Activated naive CD8-positive, alpha-beta T cell treated with anti-CD3 and anti-CD28 coated beads, Interleukin-2, amount 10 ng/mL, durations not matched to agents 7 days and 5 days (primary cell): Measurements from ENCODE around the gene SLC2A2. TPM values are rescaled to one million over a fixed set of nuclear protein-coding genes. Genes with fewer than 3 reads are reported as not detected.
"Not testable (repeated sequence)": the region's sequence is repeated elsewhere in the genome, so short reads cannot be mapped to it uniquely, and the experiment has no call there.

Experiments used
- ATAC-seq: fragments of 150-1000 bp; cut with Tn5 transposase; one replicate; pipeline ENCODE4 v1.10.0; 2021; ENCODE audit warnings: low read depth, moderate library complexity
- POLR2A ChIA-PET: fragments of 350-600 bp; sonication (Branson Sonifier 250); formaldehyde crosslinking; loops from one replicate; lab custom pipeline; 2021; ENCODE audit warnings: antibody characterized with exemption; lab: Charles Lee
- DNase-seq: peaks from one replicate; pipeline ENCODE4 v3.0.0; 2021
- H3K27ac Mint-ChIP-seq: one replicate; pipeline ENCODE4 v1.8.0; 2022; ENCODE audit warnings: mild to moderate bottlenecking, mixed read lengths
- H3K27me3 Mint-ChIP-seq: one replicate; pipeline ENCODE4 v1.8.0; 2022; ENCODE audit warnings: mild to moderate bottlenecking, moderate library complexity, mixed read lengths
- H3K36me3 Mint-ChIP-seq: one replicate; pipeline ENCODE4 v1.8.0; 2021; ENCODE audit warnings: mild to moderate bottlenecking, mixed read lengths
- H3K4me1 Mint-ChIP-seq: one replicate; pipeline ENCODE4 v1.8.0; 2021; ENCODE audit warnings: mixed read lengths
- H3K4me3 Mint-ChIP-seq: one replicate; pipeline ENCODE4 v1.8.0; 2022; ENCODE audit warnings: mild to moderate bottlenecking, moderate library complexity, mixed read lengths
- H3K9me3 Mint-ChIP-seq: one replicate; pipeline ENCODE4 v1.8.0; 2021; ENCODE audit warnings: mixed read lengths
- total RNA-seq, 2 experiments: library from RNA; stranded (reverse); gene quantifications; one replicate each; pipeline ENCODE4 v1.2.3, GENCODE V29; 2021

The SLC2A2 gene
- total RNA-seq, 2 experiments from 2014 or later, result not detected

DNA sequence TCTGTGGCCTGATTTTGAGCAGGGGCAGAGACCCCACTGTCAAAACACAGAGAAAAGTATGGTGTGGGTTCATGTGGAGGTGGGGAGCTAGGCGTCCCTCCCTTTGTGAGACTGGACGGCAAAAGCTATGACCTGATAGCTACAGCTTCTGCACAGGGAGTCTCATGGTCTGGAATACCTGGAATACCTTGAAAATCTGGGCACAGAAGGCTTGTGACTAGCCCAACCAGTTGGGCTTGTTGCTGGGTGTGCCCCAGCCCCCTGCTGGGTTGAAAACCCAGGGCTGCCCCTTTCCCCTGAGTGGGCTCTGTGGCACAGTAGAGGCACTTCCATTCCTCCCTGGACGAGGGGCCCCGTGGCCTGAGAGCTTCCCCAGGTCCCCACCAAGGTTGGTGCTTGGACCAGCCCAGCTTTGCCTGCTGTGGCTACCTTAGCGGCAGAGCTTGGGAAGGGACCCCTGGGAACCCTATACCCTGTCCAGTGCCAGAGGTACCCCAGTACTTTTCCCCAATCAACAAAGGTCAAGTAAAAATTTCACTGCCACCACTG, 37.3 kb downstream of the SLC2A2 start:
- ATAC-seq (no peak), DNase-seq (no peak)
- Mint-ChIP-seq H3K36me3 (no peaks in the 10 kb centered on the region), H3K4me1 (no peaks in the 10 kb centered on the region), H3K27ac (no peak overlapping the region), H3K4me3 (no peak overlapping the region), H3K9me3 (no peaks in the 10 kb centered on the region), H3K27me3 (peaks cover 21% of the 10 kb centered on the region)
- POLR2A ChIA-PET, result no interaction called here

DNA sequence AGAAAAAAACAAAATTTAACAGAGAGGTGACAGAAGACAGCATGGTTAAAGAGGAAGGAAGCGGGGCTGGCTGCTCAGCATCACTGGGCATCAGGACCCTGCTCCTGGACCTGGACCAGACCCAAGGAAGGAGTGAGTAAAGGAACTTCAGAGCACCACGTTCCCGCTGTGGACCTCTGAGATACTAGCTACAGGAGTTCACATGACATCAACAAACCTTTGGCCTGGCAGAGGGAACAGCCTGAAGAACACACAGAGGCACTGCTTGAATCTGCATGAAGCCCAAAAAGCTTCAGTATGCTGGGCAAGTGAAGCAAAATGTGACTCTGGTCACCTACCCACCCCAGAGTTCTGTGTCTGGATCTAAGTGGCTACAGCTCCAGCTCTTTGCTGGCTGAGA, 38.1 kb downstream of the SLC2A2 start:
- Mint-ChIP-seq H3K27me3 (peaks cover 24% of the 10 kb centered on the region), H3K9me3 (no peaks in the 10 kb centered on the region), H3K4me1 (no peaks in the 10 kb centered on the region), H3K27ac (peak overlapping the region; percentile 35), H3K36me3 (no peaks in the 10 kb centered on the region), H3K4me3 (no peak overlapping the region)
- DNase-seq (no peak), ATAC-seq (no peak)
- POLR2A ChIA-PET, result no interaction called here

DNA sequence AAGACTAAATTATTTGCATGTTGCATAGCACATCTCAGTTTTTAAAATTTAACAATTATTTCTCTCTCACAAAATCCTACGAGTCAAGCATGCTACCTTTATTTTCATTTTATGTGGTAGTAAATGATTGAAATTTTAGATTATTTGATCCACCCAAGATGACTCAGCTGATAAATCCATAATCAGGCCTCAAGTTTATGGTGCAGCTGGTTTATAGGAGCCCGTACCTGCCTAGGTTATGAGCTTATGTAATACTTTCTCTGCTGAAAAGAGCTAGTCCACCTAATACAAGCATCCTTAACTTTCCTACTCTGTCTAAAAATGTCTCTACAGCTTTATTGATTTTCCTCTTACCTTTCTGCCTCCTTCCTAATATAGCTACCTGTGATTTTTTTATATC, 41.2 kb downstream of the SLC2A2 start:
- POLR2A ChIA-PET, result no interaction called here
- H3K4me1 Mint-ChIP-seq, result no peaks in the 10 kb centered on the region
- DNase-seq (no peak), ATAC-seq (no peak)
- H3K4me3 Mint-ChIP-seq, result no peak overlapping the region
- H3K9me3 Mint-ChIP-seq, result no peaks in the 10 kb centered on the region
- no peak overlapping the region for H3K27ac Mint-ChIP-seq
- peaks cover 15% of the 10 kb centered on the region for H3K27me3 Mint-ChIP-seq
- no peaks in the 10 kb centered on the region for H3K36me3 Mint-ChIP-seq

DNA sequence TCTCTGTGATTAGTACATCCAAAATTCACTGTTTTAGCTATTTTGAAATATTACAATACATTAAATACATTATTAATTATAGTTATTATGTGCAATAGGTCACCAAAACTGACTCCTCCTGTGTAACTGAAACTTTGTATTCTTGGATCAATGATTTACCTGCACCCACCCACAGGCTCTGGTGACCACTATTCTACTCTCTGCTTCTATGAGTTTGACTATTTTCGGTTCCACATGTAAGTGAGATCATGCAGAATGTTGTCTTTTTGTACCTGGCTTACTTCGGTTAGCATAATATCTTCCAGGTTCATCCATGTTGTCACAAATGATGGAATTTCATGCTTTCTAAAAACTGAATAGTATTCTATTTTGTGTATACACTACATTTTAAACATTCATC, 43.8 kb downstream of the SLC2A2 start:
- H3K27ac Mint-ChIP-seq, result no peak overlapping the region
- H3K4me1 Mint-ChIP-seq, result no peaks in the 10 kb centered on the region

DNA sequence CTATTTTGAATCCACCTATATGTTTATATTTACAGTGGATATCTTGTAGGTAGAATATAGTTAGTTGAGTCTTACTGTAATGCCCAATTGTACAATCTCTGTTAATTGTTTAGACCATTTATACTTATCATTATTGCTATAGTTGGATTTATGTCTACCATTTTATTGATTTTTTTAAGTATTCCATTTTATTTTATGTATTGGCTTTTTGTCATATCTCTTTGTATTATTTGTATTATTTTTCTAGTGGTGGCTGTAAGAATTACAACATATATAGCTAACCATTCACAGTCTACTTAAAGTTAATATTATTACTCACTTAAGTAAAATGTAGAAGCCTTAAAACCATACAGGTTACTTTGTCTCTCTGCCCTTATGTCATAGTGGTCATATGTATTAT, 46.1 kb downstream of the SLC2A2 start:
- Mint-ChIP-seq H3K4me1 (peaks cover 1% of the 10 kb centered on the region), H3K27me3 (peaks cover 16% of the 10 kb centered on the region), H3K36me3 (no peaks in the 10 kb centered on the region), H3K27ac (no peak overlapping the region), H3K4me3 (no peak overlapping the region), H3K9me3 (no peaks in the 10 kb centered on the region)
- POLR2A ChIA-PET, result no interaction called here
- ATAC-seq (no peak), DNase-seq (no peak)

More for the DNA sequence above, 43.8 kb downstream of the SLC2A2 start:
- H3K36me3 Mint-ChIP-seq, result no peaks in the 10 kb centered on the region
- ATAC-seq, result no peak
- peaks cover 16% of the 10 kb centered on the region for H3K27me3 Mint-ChIP-seq
- no peaks in the 10 kb centered on the region for H3K9me3 Mint-ChIP-seq
- POLR2A ChIA-PET, result no interaction called here
- no peak for DNase-seq
- H3K4me3 Mint-ChIP-seq, result no peak overlapping the region

DNA sequence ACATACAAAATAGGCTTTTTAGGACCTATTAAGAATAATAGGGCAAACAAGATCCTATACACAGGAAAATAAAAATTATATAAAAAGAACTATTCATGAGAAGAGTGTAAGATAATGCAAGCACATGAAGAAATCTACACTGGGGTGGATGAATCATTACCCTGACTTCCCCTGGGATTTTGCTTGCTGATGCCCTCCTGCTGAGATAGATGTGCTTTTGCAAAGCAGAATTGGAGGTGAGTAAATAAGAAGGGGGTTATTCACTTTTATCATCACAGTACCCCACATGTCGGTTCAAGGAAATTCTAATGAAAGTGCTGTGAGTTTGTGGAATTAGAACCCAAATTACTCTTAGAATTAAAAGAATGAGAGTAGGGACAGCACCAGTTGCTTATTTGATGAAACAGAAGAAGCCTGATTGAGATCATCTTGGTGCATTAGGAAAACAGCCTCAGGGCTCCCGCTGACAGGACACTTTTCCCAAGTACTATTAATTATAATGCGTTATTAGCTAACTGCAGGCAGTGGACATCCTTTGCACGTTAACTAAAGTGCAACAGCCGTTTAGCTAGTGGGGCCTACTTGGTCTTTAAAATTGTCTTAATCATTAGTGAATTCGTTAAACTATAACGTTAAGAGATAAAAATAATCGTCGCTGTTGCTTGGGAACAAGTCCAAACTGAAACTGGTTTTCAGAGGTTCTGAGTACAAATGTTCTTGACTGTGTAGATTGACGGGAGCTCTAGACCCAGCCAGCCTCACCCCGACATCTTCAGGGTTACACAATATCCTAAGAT, 48.4 kb downstream of the SLC2A2 start:
- DNase-seq, result no peak
- POLR2A ChIA-PET, result no interaction called here
- ATAC-seq, result no peak
- no peak overlapping the region for H3K27ac Mint-ChIP-seq
- H3K36me3 Mint-ChIP-seq, result no peaks in the 10 kb centered on the region
- peaks cover 2% of the 10 kb centered on the region for H3K9me3 Mint-ChIP-seq
- H3K4me1 Mint-ChIP-seq, result peaks cover 1% of the 10 kb centered on the region
- peaks cover 18% of the 10 kb centered on the region for H3K27me3 Mint-ChIP-seq
- H3K4me3 Mint-ChIP-seq, result no peak overlapping the region

DNA sequence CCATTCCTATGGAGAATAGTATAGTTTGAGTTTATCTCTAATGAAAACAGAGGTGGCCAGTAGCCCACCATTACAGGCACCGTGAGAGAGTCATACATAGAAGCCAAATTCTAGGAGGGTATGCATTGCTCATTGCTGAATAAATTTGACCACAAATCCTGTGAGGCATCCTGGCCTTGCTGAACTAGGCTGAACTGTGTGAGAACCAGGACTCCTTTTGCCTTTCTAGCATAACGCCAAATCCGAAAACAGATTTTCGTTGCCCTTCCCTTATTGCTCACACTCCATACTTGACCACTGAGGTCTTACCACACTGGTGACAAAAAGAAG, 50.4 kb downstream of the SLC2A2 start:
- no peak for ATAC-seq
- H3K36me3 Mint-ChIP-seq, result no peaks in the 10 kb centered on the region
- H3K27me3 Mint-ChIP-seq, result peaks cover 25% of the 10 kb centered on the region
- POLR2A ChIA-PET, result no interaction called here
- peaks cover 2% of the 10 kb centered on the region for H3K9me3 Mint-ChIP-seq
- H3K27ac Mint-ChIP-seq, result no peak overlapping the region
- no peak overlapping the region for H3K4me3 Mint-ChIP-seq
- no peak for DNase-seq
- peaks cover 1% of the 10 kb centered on the region for H3K4me1 Mint-ChIP-seq

DNA sequence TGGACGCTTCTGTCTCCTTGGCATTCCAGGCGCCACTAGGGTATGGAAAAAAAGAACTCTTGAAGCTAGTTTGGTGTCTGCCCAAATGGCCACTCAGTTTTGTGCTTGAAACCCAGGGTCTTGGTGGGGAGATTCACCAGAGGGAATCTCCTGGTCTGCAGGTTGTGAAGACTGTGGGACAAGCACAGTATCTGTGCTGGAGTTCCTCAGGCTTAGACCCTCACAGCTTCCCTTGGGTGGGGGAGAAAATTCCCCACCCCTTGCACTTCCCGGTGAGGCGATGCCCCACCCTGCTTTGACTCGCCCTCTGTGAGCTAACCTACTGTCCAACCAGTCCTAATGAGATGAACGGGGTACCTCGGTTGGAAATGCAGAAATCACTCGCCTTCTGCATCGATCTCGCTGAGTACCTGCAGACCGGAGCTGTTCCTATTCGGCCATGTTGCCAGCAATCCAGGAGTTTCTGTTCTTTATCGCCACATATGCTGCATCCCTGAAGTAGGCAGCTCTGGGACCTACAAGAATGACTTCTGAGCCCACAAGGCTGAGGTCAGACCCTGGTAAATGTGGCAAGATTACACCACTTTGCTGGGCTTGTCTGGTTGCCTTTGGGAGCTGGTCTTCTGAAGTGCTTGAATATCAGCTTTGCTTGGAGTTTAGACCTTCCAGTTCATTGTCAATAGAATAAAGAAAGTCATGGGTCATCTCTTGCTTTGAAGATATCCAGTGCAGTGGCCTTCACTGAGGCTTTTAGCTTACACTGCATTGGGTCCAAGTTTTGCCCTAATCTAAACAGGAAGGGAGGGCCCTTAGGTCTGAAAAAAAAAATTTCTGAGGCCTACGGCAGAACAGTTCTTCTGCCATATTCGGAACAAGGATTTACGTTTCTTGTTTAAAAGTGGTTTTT, 51.0 kb downstream of the SLC2A2 start:
- ATAC-seq, result no peak
- POLR2A ChIA-PET, result no interaction called here
- no peak for DNase-seq
- peaks cover 1% of the 10 kb centered on the region for H3K4me1 Mint-ChIP-seq
- no peak overlapping the region for H3K27ac Mint-ChIP-seq
- H3K4me3 Mint-ChIP-seq, result no peak overlapping the region
- peaks cover 2% of the 10 kb centered on the region for H3K9me3 Mint-ChIP-seq
- no peaks in the 10 kb centered on the region for H3K36me3 Mint-ChIP-seq
- H3K27me3 Mint-ChIP-seq, result peaks cover 30% of the 10 kb centered on the region

DNA sequence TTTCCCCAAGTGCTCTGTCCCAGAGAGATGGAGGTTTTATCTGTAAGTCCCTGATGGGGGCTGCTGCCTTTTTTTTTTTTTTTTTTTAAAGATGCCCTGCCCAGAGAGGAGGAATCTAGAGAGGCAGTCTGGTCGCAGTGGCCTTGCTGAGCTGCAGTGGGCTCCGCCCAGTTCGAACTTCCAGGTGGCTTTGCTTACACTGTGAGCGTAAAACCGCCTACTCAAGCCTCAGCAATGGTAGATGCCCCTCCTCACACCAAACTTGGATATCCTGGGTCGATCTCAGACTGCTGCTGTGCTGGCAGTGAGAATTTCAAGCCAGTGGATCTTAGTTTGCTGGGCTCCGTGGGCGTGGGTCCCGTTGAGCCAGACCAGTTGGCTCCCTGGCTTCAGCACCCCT, 51.6 kb downstream of the SLC2A2 start:
- DNase-seq (no peak), ATAC-seq (no peak)
- peaks cover 29% of the 10 kb centered on the region for H3K27me3 Mint-ChIP-seq
- POLR2A ChIA-PET, result no interaction called here
- no peak overlapping the region for H3K27ac Mint-ChIP-seq
- H3K4me3 Mint-ChIP-seq, result no peak overlapping the region
- H3K36me3 Mint-ChIP-seq, result no peaks in the 10 kb centered on the region
- H3K4me1 Mint-ChIP-seq, result peaks cover 1% of the 10 kb centered on the region
- peaks cover 6% of the 10 kb centered on the region for H3K9me3 Mint-ChIP-seq

DNA sequence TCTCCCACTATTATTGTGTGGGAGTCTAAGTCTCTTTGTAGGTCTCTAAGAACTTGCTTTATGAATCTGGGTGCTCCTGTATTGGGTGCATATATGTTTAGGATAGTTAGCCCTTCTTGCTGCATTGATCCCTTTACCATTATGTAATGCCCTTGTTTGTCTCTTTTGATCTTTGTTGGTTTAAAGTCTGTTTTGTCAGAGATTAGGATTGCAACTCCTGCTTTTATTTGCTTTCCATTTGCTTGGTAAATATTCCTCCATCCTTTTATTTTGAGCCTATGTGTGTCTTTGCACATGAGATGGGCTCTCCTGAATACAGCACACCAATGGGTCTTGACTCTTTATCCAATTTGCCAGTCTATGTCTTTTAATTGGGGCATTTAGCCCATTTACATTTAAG, 53.6 kb downstream of the SLC2A2 start:
- H3K4me1 Mint-ChIP-seq, H3K27ac Mint-ChIP-seq, DNase-seq, H3K36me3 Mint-ChIP-seq, H3K4me3 Mint-ChIP-seq, POLR2A ChIA-PET, H3K9me3 Mint-ChIP-seq, ATAC-seq: not testable (repeated sequence)
- H3K27me3 Mint-ChIP-seq, result peaks cover 27% of the 10 kb centered on the region

DNA sequence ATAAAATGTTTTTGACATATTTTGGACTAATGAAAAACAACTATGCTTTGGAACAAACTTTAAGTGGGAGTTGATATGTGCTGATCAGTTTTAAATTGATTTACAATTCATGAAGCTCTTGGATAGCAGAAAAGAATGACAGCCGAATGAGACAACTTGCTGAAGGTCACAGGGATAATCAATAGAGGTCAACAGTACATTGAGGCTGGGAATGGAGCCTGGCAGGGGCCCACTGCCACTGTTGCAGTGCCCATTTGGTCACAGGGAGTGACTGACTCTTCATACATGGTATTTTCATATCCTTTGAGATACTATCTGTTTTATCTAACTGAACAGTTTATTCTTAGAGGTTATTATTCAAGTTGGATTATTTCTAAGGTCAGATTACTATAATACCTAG, 59.4 kb downstream of the SLC2A2 start:
- H3K27ac Mint-ChIP-seq, result no peak overlapping the region
- DNase-seq, result no peak
- H3K4me1 Mint-ChIP-seq, result no peaks in the 10 kb centered on the region
- H3K27me3 Mint-ChIP-seq, result peaks cover 17% of the 10 kb centered on the region
- no peak for ATAC-seq
- peaks cover 4% of the 10 kb centered on the region for H3K9me3 Mint-ChIP-seq
- no peak overlapping the region for H3K4me3 Mint-ChIP-seq
- POLR2A ChIA-PET, result no interaction called here
- H3K36me3 Mint-ChIP-seq, result no peaks in the 10 kb centered on the region

DNA sequence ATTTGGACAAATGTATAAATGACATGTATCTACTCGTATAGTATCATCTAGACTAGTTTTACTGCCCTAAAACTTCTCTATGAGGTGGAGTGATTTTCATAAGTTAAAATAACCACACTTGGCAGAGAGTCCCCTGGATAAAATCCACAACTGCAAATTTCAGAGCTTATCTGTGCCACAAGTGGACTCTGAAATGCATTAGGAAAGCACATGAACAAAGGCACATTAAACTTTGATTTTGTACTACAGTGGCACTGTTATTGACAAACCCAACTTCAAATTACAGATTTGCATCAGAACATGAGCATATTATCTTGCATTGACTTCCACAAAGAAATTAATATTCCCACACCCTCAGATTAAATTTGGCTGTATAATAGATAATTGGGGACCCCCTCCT, 60.0 kb downstream of the SLC2A2 start:
- Mint-ChIP-seq H3K27ac (no peak overlapping the region), H3K4me3 (no peak overlapping the region), H3K27me3 (peaks cover 14% of the 10 kb centered on the region), H3K36me3 (no peaks in the 10 kb centered on the region), H3K4me1 (no peaks in the 10 kb centered on the region), H3K9me3 (peaks cover 4% of the 10 kb centered on the region)
- POLR2A ChIA-PET, result no interaction called here
- DNase-seq, result no peak
- ATAC-seq, result no peak

DNA sequence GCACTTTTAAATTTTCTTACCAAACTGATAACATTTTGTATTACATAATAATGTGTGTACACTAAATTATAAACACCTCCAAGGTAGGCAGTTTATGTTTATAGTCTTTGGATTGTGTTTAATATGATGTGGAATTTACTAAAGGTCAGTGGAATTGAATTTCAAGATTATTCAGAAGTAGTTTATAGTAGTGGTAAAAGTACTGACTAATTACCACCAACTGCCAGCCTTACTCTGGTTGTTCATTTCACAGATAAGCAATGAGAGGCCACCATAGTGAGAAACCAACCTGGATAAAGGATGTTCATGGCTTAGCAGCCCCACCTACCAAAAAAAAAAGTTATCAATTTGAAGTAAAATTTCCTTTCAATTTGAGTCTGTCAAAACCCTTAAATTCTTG, 64.1 kb downstream of the SLC2A2 start:
- Mint-ChIP-seq H3K4me1 (no peaks in the 10 kb centered on the region), H3K27ac (no peak overlapping the region), H3K27me3 (peaks cover 15% of the 10 kb centered on the region), H3K4me3 (no peak overlapping the region), H3K36me3 (no peaks in the 10 kb centered on the region), H3K9me3 (no peaks in the 10 kb centered on the region)
- POLR2A ChIA-PET, result no interaction called here
- ATAC-seq, result no peak
- no peak for DNase-seq
